Right atrium auricular region (tissue), 2 donors: ENCODE data around the gene ARFIP1. TPM values are rescaled to one million over a fixed set of nuclear protein-coding genes. Genes with fewer than 3 reads are reported as not detected.

Experiments
- DNase-seq: peaks from one replicate; pipeline ENCODE4 v3.0.0-alpha.2; 2019; ENCODE audit warnings: low spot score
- H3K27ac ChIP-seq, 2 donors: fragments of 200-600 bp; sonication (generic); 1 replicate in 1 of 2; 2 replicates in 1 of 2; pipeline ENCODE4 v1.5.1; 2016 to 2019
- H3K27me3 ChIP-seq, 2 donors: fragments of 200-600 bp; sonication (generic); one replicate each; pipeline versions ENCODE4 v1.5.1 to v1.6.0; 2017 to 2019
- H3K36me3 ChIP-seq: fragments of 200-600 bp; sonication (generic); one replicate; pipeline ENCODE4 v1.5.1; 2016
- H3K4me1 ChIP-seq, 2 donors: fragments of 200-600 bp; sonication (generic); one replicate each; pipeline versions ENCODE4 v1.5.1 to v1.6.0; 2017 to 2019
- H3K4me3 ChIP-seq, 2 donors: fragments of 200-600 bp; sonication (generic); 1 replicate in 1 of 2; 2 replicates in 1 of 2; pipeline ENCODE4 v1.5.1; 2017 to 2019; ENCODE audit warnings: mild to moderate bottlenecking in 1 of 2, moderate library complexity in 1 of 2
- H3K9me3 ChIP-seq, 2 donors: fragments of 200-600 bp; sonication (generic); one replicate each; pipeline ENCODE4 v1.5.1; 2019
- CTCF ChIP-seq, 2 donors: fragments of 200-600 bp; sonication (generic); IDR thresholded peaks; one replicate each; pipeline ENCODE4 v1.5.1; 2019; ENCODE audit warnings: antibody characterized with exemption in 2 of 2
- total RNA-seq, 2 donors: library from RNA; depleted of rRNA; stranded (reverse); fragments of >200 nt; gene quantifications; one replicate each; pipeline ENCODE4 v1.1.0, GENCODE V29; 2016

The ARFIP1 gene
- total RNA-seq, 2 donors from 2014 or later: 10.9 to 12.4 TPM

DNA sequence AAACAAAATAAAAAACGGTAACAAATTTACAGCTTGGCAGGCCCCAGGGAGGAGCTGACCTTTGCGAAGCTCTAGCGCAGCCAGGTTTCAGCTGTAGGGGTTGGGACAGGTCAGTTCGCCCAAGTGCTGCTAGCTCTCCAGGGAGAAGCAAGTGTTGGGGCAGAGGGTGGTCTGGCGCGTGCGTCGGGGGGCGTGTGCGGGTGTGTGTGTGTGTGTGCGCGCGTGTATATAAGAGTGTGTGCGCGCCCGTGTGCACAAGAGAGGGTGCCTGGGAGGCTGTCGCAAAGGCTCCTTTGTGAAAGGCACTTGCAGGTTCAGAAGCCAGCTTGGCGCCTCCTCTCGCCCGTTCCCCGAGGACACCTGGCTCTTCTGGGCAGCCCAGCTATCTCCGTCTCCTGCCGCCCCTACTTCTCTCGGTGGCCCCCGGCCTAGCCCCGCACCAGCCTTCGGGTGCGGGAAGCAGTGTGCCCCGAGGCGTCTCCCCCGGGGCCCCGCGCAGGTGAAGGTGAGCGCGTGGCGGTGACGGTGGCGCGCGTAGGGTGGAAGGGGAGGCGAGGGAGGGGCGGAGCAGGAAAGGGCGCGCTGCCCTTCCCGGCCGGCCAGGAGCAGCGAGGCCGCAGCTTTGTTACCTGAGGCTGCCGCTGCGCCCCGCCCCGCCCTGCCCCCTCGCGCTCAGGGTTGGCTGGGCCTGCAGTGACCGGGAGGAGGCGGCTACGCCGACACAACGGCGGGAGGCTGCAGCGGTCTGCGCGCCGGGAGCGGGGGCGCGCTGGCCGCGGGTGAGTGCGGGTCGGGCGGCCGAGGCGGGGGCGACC, 156.1 kb downstream of the ARFIP1 start, which contains the start of gene FHDC1:
TSS of gene FHDC1 (plus strand) at position 693 of the 815 bp plus-strand sequence. CDS start 6,735 bp downstream, outside the sequence.
- Histone ChIP-seq H3K4me1 (peaks cover 0 to 28% of the 10 kb centered on the region in 2 donors), H3K36me3 (no peaks in the 10 kb centered on the region), H3K4me3 (peak within 1 kb of the TSS; percentile 37 to 64), H3K27me3 (peaks cover 0 to 7% of the 10 kb centered on the region in 2 donors), H3K27ac (no peak within 1 kb of the TSS), H3K9me3 (no peaks in the 10 kb centered on the region)
- no peak for DNase-seq
- no peak for TF ChIP-seq CTCF (IDR thresholded peaks at IDR 0.05)

DNA sequence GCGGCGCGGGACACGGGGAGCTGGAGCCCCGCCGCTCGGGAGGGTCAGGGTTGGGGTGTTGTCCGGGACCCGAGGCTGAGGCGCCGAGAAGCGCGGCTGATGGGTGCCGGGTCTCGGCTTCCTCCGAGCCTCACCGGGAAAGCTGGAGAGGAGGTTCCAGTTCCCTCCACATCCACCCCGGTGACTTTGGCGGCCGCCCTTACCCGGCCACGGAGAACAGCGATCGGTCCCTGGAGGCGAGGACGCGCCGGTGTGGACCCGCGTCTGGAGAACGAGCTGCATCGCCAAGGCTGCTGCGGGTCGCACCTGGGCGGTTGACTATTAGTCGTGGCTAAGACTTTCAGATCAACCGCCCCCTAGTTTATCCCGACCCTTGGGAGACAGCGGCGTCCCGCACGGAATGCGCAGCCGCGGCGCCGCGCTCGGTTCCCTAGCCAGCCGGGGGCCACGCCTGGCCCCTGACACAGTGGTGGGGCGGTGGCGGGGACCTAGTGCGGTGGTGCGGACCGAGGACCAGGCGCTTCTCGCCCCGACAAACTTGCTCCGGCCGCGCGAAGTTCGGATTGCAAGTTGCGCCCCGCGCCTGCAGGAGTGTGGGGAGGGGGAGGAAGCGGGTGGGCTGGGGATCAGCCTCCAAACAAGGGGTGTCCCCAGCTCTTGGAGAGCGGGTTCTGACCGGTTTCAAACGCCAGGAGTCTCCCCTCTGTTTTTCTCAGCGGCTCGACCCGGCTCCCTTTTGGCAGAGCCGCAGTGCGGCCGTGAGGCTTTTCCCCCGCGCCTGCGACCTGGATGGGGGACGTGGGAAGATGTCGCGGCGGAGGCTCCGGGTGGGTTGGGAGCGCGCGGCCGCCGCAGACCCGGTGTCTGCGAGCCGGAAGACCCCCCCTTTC, 156.9 kb downstream of the ARFIP1 start:
- Histone ChIP-seq H3K36me3 (no peaks in the 10 kb centered on the region), H3K4me1 (peaks cover 0 to 28% of the 10 kb centered on the region in 2 donors), H3K27me3 (peaks cover 0 to 7% of the 10 kb centered on the region in 2 donors), H3K27ac (no peak overlapping the region), H3K9me3 (no peaks in the 10 kb centered on the region), H3K4me3 (peak overlapping the region; percentile 37 to 64)
- no peak for TF ChIP-seq CTCF (IDR thresholded peaks at IDR 0.05)
- DNase-seq: no peak

- Histone ChIP-seq H3K27ac (no peak overlapping the region), H3K27me3 (peaks cover 0 to 7% of the 10 kb centered on the region in 2 donors), H3K4me3 (peak overlapping the region; percentile 37 to 64), H3K36me3 (no peaks in the 10 kb centered on the region), H3K4me1 (peaks cover 0 to 28% of the 10 kb centered on the region in 2 donors), H3K9me3 (no peaks in the 10 kb centered on the region)
- no peak for TF ChIP-seq CTCF (IDR thresholded peaks at IDR 0.05)
- DNase-seq: no peak
Observed at GRCh38 chr4:152937336-152938236, 157.8 kb downstream of the ARFIP1 start.

- no peaks in the 10 kb centered on the region for H3K36me3 ChIP-seq
Observed at GRCh38 chr4:152938237-152938947, 158.6 kb downstream of the ARFIP1 start.

More at GRCh38 chr4:152938237-152938947, 158.6 kb downstream of the ARFIP1 start:
- no peak for DNase-seq
- Histone ChIP-seq H3K4me1 (peaks cover 0 to 28% of the 10 kb centered on the region in 2 donors), H3K27me3 (peaks cover 0 to 7% of the 10 kb centered on the region in 2 donors), H3K4me3 (peak overlapping the region; percentile 37 to 64), H3K9me3 (no peaks in the 10 kb centered on the region), H3K27ac (no peak overlapping the region)
- TF ChIP-seq CTCF (IDR thresholded peaks at IDR 0.05): no peak
